Activated naive CD8-positive, alpha-beta T cell (primary cell): ENCODE measurements around the gene SUSD1.

Experiments
- H3K27ac Mint-ChIP-seq: one replicate; pipeline ENCODE4 v1.8.0; 2021; ENCODE audit warnings: mixed read lengths
- H3K27me3 Mint-ChIP-seq: one replicate; pipeline ENCODE4 v1.8.0; 2021; ENCODE audit warnings: mixed read lengths
- H3K36me3 Mint-ChIP-seq: one replicate; pipeline ENCODE4 v1.8.0; 2021; ENCODE audit warnings: mixed read lengths
- H3K4me1 Mint-ChIP-seq: one replicate; pipeline ENCODE4 v1.8.0; 2021; ENCODE audit warnings: low read depth, mixed read lengths
- H3K4me3 Mint-ChIP-seq: one replicate; pipeline ENCODE4 v1.8.0; 2021; ENCODE audit warnings: mild to moderate bottlenecking, mixed read lengths
- H3K9me3 Mint-ChIP-seq: one replicate; pipeline ENCODE4 v1.8.0; 2021; ENCODE audit warnings: low read depth, mixed read lengths

Gene SUSD1

DNA sequence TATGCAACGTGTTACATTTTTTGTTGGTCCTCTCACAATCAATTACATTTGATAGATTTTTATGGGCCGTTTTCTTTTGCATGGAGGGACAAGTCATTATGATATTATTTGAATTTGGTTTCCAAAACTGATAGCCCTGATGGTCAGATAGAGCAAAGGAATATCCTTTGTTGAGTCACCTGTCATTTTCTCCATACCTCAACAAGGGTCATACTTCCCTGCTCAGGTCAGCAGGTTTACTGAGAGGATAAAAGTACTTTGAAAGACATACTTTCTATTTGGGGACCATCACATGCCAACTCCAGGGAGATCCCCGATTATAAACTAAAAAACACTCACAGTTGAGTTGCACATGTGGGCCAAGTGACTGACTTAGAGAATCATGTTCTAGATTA lies 132.9 kb downstream of the SUSD1 start:
- Mint-ChIP-seq H3K4me1 (peaks cover 28% of the 10 kb centered on the region), H3K4me3 (no peak overlapping the region), H3K9me3 (no peaks in the 10 kb centered on the region), H3K36me3 (peaks cover 16% of the 10 kb centered on the region), H3K27ac (no peak overlapping the region), H3K27me3 (peaks cover 7% of the 10 kb centered on the region)

DNA sequence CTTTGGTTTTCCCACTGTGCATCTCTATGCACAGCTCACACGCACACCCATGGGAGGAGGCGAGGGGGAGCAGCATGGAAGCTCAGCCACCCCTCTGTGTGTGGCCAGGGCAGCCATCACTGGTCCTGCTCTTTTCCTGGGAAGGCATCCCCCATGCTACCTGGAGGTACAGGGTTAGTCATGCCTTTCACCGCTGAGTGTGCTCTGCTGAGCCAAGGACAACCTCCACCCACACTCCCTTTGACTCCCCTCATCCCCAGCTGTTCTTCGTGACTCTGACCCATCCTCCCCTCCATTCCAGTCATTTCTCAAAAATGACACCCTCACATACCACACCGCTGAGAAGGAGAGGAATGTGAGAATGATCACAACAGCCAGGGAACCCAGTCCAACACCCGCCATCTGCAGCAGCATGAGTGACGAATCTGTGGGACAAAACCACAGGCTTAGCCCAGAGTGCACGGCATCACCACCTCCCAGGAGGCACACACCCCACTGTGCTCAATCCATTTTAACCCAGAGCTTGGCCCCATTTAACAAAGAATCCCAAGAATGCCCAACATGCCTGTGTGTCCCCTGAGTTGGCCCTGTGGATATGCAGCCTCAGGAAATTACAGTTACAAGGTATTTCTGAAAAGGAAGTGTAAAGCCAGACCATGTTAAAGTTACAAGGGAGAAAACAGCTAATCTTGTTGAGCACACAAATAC lies 133.4 kb downstream of the SUSD1 start:
- Mint-ChIP-seq H3K4me3 (no peak overlapping the region), H3K9me3 (no peaks in the 10 kb centered on the region), H3K27me3 (peaks cover 7% of the 10 kb centered on the region), H3K4me1 (peaks cover 31% of the 10 kb centered on the region), H3K36me3 (peaks cover 16% of the 10 kb centered on the region), H3K27ac (no peak overlapping the region)

DNA sequence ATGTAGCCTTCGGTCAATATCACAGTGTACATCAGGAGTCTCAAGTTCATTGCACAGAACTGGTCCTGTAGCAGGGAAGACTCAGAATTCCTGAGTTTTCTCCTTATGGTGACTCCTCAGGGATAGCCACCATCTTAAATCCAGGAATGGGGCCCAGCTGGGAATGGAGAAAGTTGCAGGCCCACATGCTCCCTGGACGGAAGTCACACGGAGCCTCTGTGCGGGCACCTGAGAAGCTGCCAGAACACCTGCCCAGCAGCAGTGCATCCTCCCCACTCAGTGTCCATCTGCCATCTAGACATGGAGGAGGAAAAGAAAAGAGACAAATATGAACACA lies 133.9 kb downstream of the SUSD1 start:
- Mint-ChIP-seq H3K4me1 (peaks cover 31% of the 10 kb centered on the region), H3K9me3 (no peaks in the 10 kb centered on the region), H3K4me3 (no peak overlapping the region), H3K27me3 (peaks cover 7% of the 10 kb centered on the region), H3K36me3 (peaks cover 16% of the 10 kb centered on the region), H3K27ac (no peak overlapping the region)

DNA sequence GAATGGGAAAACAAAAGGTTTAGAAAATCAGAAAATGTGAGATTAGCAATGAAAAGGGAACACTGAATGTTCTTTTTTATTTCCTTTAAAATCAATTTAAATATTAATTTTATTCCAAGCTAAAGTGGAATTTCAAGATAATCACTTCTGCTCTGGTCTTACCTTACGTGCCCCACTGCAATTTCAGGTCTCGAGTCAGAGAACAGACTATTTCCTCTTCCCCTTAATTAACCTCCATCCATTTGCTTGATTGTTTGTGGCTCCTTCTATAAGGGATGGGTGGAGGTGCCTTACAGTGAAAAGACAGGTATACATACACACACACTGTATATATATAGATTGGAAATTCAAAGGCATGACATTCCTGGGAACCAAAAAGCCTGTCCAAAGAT lies 137.1 kb downstream of the SUSD1 start:
- Mint-ChIP-seq H3K27me3 (peaks cover 7% of the 10 kb centered on the region), H3K36me3 (peaks cover 13% of the 10 kb centered on the region), H3K27ac (peak overlapping the region; percentile 64), H3K4me1 (peaks cover 58% of the 10 kb centered on the region), H3K4me3 (peak overlapping the region; percentile 72), H3K9me3 (no peaks in the 10 kb centered on the region)

DNA sequence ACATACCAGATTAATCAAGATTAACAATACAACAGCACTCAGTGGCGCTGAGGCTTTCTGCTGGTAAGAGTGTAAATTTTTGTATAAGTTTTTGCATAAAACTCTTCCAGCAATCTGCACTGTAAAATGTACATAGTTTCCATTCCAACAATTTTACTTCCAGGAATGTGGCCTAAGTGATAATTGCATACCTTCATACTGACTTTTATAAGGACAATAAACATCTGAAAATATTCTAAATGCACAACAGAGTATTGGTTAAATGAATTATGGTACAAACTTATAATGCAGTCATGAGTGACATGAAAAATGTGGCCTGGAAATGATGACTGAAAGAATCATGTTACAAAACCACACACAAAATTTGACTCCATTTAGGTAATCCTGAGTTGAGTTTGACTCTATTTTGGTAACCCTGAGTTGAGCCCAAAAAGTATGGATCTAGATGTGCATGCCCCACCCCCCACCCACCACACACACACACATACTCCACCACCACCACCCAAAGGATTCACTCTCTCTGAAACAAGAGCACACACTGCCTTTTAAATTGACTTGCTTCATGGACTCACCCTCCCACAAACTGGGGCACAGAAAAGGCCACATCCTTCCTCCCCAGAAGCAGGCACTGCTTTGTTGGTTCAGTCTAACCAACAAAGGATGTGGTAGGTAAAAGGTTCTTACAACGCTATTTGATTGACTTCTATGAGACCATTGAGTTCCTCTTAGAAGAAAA lies 137.6 kb downstream of the SUSD1 start:
- peaks cover 7% of the 10 kb centered on the region for H3K27me3 Mint-ChIP-seq
- H3K27ac Mint-ChIP-seq, result peak overlapping the region; percentile 64
- peaks cover 13% of the 10 kb centered on the region for H3K36me3 Mint-ChIP-seq
- H3K4me3 Mint-ChIP-seq, result peak overlapping the region; percentile 72
- H3K4me1 Mint-ChIP-seq, result peaks cover 61% of the 10 kb centered on the region
- H3K9me3 Mint-ChIP-seq, result no peaks in the 10 kb centered on the region

DNA sequence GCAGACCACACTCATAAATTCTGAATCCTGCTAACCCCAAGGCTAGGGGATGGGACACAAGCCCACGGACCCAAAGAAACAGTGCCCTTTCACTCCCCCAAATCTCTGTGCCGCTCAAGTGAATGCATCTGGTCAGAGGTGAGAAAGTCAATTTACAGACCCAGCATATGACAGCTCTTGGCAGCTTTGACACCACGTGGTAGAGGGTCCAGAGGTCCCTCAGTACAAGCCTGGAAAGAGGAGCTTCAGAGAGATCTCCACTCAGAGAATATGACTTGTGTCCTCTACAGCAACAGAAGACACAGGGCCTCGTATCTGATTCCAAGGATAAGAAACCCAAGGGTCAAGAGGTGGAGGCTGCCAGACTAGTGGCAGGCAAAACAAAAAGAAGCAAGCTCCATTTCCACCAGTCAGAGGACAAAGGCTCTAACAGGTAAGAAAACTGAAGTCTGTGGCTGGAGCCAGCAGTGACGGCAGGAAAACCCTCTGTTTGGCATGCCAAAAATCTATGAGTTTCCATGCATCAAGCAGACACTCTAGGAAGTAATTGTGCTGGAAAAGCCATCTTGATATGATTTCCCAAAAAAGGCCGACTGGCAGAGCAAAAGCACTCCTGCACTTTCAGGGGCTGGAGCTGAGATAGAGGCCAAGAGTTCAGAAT lies 139.8 kb downstream of the SUSD1 start:
- Mint-ChIP-seq H3K4me3 (no peak overlapping the region), H3K4me1 (peaks cover 72% of the 10 kb centered on the region), H3K36me3 (peaks cover 4% of the 10 kb centered on the region), H3K9me3 (no peaks in the 10 kb centered on the region), H3K27me3 (peaks cover 4% of the 10 kb centered on the region), H3K27ac (no peak overlapping the region)

DNA sequence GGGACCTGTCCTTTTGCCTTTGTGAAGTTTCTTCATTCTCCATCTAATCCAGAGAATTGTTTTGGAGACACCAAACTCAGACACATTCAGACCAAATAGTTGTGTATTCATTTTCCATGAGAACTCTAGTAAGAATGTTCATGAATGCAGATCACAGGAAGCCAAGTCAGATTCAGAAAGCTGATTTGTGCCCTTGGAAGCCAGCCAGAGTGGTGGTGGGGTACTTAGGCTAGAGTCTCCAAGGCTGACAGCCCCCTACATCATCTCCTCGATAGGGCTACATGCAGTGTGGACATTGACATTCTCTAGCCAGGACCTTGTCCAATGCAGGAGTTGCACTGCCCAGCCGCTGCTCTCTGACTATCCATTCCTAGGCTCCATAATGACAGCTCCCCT lies 140.9 kb downstream of the SUSD1 start:
- no peak overlapping the region for H3K4me3 Mint-ChIP-seq
- H3K27ac Mint-ChIP-seq, result no peak overlapping the region
- no peaks in the 10 kb centered on the region for H3K9me3 Mint-ChIP-seq
- H3K27me3 Mint-ChIP-seq, result peaks cover 4% of the 10 kb centered on the region
- H3K36me3 Mint-ChIP-seq, result peaks cover 4% of the 10 kb centered on the region
- peaks cover 73% of the 10 kb centered on the region for H3K4me1 Mint-ChIP-seq

DNA sequence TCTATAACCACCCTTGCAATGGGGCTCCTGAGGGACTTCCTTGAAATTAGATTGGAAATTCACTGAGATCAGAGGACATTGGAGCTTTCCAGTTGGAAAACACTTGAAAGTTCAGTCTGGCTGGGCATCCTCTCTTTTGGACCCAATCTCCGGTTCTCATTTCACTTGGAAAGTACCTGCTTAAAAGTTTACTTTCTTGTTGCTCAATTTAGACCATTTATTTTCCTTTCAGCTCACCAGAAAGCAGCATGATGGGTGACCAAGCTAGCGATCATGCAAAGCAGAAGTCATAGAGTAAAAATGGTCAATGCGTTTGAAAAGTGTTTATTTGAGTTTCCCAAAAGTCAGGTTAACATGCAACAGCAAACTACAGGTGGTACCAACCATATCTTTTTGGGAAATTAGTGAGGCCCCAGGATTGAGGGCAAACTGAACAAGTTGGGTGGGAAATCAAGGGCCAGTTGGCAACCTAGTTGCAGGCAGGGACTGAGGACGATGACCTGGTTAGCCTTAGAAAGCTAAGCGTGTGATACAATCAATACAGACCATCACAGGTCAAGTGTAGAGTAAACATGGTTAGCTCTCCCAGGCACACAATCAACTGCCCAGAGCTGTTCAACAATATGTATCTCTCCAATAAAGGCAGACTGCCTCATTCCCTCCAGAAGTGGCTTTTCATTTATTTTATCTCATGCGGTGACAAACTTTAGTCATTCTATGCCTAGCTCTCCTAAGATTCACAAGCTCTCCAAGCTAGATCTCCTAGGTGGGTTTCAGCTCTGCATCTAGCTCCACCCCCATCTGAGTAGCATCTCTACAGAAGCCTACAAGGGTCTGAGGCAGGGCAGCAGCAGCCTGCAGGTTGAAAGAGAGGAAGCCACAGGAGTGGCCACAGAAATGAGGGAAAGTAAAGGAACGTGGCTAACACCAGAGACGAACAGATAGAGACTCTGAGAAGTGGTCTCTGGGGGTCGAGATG lies 141.6 kb downstream of the SUSD1 start:
- Mint-ChIP-seq H3K4me3 (no peak overlapping the region), H3K36me3 (peaks cover 4% of the 10 kb centered on the region), H3K4me1 (peaks cover 74% of the 10 kb centered on the region), H3K27me3 (peaks cover 4% of the 10 kb centered on the region), H3K27ac (no peak overlapping the region), H3K9me3 (no peaks in the 10 kb centered on the region)

DNA sequence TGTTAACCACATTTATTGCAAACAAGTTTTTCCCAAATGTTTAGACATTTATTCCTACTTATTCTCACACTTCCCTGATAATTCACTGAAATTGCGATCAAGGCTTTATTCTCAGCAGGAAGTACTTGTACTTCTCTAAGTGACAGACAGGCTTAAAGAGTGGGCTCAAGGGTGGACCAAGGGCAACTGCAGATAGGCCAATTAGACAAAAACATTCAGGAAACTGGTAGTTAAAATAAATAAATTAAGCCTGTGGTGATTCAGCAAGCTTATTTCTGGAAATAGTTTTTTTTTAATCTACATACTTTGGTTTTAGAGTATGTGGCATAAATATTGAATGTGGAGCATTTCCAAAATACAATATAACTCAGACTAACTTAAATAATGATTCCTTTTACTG lies 142.4 kb downstream of the SUSD1 start:
- Mint-ChIP-seq H3K27me3 (peaks cover 4% of the 10 kb centered on the region), H3K4me1 (peaks cover 73% of the 10 kb centered on the region)

DNA sequence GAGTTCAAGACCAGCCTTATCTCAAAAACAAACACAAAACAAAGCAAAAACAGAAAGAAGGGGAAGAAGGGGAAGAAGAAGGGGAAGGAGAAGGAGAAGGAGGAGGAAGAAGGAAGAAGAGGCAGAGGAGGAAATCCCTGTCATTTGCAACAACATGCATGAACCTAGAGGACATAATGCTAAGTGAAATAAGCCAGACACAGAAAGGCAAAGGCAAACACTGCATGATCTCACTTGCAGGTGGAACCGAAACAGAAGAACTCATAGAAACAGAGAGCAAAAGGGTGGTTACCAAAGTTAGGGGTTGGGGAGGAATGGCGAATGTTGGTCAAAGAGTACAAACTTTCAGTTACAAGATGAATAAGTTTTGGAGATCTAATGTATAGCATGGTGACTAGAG lies 143.1 kb downstream of the SUSD1 start:
- Mint-ChIP-seq H3K4me1 (peaks cover 67% of the 10 kb centered on the region), H3K36me3 (peaks cover 4% of the 10 kb centered on the region), H3K4me3 (no peak overlapping the region), H3K27me3 (peaks cover 4% of the 10 kb centered on the region), H3K27ac (no peak overlapping the region), H3K9me3 (no peaks in the 10 kb centered on the region)

More for the DNA sequence above, 142.4 kb downstream of the SUSD1 start:
- Mint-ChIP-seq H3K9me3 (no peaks in the 10 kb centered on the region), H3K4me3 (no peak overlapping the region), H3K27ac (no peak overlapping the region), H3K36me3 (peaks cover 4% of the 10 kb centered on the region)

DNA sequence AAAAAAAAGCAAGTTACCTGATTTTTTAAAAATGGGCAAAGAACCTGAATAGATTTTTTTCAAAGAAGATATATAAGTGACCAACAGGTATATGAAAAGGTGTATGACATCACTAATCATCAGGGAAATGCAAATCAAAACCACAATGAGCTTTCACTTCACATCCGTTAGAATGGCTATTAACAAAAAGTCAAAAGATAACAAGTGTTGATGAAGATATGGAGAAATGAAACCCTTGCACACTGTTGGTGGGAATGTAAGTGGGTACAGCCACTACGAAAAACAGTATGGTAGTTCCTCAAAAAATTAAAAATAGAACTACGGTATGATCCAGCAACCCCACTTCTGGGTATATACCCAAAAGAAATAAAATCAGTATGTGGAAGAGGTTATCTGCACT lies 143.7 kb downstream of the SUSD1 start:
- Mint-ChIP-seq H3K27ac (no peak overlapping the region), H3K36me3 (peaks cover 4% of the 10 kb centered on the region), H3K4me3 (no peak overlapping the region), H3K9me3 (no peaks in the 10 kb centered on the region), H3K27me3 (peaks cover 4% of the 10 kb centered on the region), H3K4me1 (peaks cover 64% of the 10 kb centered on the region)

DNA sequence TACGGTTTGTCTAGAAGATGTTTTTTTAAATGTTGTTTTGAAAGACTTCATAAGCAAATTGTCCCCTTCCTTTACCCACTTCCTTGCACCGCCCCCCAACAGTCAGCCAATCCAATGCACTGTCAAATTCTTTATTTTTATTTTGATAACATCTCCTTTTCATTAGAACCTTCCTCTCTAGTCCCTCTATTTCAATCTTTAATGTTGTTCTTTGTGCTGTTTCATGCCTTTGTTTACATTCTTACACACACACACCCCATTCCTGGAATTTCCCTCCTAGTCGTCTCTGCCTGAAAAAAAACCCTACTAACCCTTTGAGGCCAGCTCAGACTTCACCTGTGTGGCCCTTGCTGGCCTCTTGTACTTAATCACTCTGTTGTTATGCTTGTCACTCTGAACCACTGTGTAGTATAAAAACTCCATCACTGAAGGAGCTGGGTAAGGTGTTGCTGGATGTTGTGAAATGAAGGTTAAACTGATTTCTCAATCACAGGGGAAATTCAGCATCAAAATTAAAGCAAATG lies 145.1 kb downstream of the SUSD1 start:
- no peaks in the 10 kb centered on the region for H3K9me3 Mint-ChIP-seq
- H3K27me3 Mint-ChIP-seq, result peaks cover 6% of the 10 kb centered on the region
- peak overlapping the region; percentile 55 for H3K27ac Mint-ChIP-seq
- H3K4me3 Mint-ChIP-seq, result peak overlapping the region; percentile 48
- H3K4me1 Mint-ChIP-seq, result peaks cover 53% of the 10 kb centered on the region
- peaks cover 6% of the 10 kb centered on the region for H3K36me3 Mint-ChIP-seq

DNA sequence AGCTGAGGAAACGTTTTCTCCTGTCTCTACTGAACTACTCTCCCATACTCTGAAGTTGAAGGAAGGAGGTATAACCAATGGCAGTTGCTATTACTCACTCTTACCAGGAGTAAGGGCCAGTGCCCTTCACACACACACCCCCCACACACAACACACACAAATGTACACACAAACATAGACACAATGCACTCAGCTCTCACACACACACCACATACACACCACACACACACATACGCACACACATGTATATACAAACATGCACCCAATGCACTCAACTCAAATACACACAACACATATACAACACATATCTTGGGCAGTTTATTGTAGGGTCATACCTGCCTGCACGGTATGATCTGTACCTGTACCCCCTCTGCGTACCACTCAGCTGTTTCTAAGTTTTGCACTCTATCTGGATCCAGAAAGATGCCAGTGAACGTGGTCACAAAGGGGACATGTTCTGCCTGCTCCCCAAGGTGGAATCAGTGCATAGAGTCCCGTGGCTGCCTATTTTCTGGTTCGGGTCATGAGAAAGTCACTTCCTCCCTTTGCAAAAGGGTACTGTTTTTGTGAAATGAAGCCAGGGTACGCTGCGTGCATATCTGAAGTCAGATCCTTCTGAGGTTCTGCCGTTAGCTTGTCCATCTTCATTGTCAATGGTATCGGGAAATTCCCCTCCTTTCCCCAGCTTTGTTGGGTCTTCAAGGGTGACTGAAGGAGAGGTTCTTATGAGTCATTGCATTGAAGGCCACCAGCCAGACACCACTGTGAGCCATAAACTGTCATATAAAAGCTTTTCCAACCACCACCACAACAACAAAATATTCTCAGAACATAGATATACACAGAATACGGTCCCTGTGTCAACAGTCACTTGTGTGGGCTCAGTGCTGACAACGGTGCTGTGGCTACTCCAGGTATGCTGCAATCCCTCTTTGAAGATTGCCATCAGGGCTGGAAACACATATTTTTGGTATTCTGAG lies 146.6 kb downstream of the SUSD1 start:
- Mint-ChIP-seq H3K4me1 (peaks cover 40% of the 10 kb centered on the region), H3K9me3 (no peaks in the 10 kb centered on the region), H3K27me3 (peaks cover 2% of the 10 kb centered on the region), H3K27ac (peak overlapping the region; percentile 71), H3K36me3 (peaks cover 2% of the 10 kb centered on the region), H3K4me3 (peak overlapping the region; percentile 33)
